UCSD-AML1 (cell line): ENCODE data around the gene APBB2.
"Not testable (repeated sequence)": the region's sequence is repeated elsewhere in the genome, so short reads cannot be mapped to it uniquely, and the experiment has no call there.

Experiments
- DNase-seq: peaks from one replicate; lab custom pipeline; 2025; ENCODE audit not compliant: unreplicated experiment; lab: John Stamatoyannopoulos, UW

APBB2 gene

DNA sequence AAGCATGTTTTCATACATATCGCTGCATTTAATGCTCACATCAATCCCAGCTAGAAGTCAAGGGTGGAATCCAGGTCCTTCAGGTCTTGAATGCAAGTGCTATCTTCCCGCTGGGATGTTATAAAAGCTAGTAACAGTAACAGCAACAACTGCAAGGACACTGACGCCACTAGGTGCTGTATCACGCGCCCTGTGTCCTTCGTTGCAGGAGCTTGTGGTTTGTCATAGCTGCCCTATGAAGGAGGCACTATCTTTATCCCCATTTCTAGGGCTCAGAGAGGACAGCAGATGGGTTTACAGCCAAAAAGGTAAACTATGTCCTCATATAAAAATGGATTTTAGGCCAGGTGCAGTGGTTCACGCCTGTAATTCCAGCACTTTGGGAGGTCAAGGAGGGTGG lies 261.7 kb downstream of the APBB2 start:
- DNase-seq: no peak

DNA sequence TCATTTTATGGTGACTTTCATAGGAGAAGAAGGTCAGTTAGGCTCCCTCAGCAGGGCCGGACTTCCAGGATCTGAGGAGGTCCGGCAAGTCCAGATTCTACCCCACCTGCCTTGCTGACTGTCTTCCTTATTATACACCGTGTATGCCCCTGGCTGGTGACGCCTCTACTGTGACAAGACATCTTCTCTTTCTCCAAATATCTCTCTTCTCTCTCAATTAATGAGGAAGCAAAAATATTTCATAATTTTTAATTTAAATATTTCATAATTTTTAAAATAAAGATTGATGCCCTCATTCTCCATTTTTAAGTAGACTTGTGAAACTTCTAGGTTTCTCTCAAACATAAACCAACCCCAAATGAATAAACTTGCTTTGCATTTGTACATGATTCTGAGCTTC lies 262.1 kb downstream of the APBB2 start:
- no peak for DNase-seq

DNA sequence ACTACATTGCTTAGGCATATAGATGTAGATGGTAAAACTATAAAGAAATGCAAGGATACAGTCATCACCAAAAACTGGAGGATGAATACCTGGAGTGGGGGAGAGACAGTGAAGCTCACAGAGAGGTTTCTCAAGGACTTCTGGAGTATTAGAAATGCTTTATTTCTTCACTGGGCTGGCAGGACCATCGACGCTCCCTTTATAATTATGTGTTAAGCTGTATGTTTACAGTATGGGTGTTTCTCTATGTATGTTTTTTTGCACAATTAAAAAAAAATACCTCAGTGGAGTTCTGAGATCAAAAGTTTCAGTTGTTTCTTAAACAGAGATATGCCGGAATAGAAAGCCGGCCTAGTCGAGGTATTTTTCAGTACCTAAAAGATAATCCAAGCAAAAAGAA lies 263.3 kb downstream of the APBB2 start:
- DNase-seq: no peak

DNA sequence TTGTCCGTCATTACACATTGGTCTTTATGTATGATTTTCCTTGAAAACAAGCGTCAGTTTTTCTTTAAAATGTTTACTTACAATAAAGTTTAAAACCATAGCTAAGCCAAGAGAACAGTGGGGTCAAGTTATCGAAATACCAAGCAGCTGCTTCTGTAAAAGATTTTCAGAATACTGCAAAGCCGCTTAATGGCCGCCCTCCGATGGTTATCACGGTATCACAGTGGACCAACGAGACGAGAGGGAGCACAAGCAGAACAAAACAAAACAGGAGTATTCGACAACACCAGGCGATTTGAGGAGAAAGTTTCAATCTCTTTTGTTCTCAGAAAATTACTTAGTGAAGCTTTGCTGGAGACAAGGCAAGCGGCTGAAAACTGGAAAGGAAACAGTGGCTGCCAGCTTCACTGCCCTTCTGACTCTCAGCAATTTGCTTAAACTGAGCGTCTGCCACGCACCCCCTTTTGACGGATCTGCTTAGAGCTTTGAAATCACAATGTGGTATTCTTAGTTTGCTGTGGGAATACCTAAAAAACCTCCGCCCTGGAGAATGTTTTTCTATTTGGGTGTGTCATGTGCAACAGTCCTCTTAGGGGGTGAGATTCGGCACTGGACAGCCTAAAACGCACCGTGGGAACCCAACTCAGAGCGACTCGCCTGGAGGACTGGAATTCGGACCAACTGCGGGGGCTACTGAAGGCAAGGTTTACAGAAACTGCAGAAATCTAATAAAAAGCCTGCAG lies 264.8 kb downstream of the APBB2 start:
- DNase-seq: no peak

DNA sequence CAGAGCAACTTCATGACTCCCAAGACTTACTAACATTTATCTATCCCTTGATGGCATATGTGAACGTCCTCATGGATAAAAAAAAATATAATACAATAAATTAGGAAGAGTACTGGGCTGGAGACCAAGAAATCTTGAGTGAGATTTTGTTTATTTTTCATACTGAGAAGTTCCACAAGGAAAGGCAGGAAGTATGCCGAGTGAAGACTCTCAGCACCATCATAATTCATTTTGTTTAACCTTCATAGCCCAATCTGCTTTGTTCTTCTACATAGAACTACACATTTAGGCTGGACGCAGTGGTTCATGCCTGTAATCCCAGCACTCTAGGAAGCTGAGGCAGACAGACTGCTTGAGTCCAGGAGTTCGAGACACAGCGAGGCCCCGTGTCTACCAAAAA lies 266.3 kb downstream of the APBB2 start:
- no peak for DNase-seq

DNA sequence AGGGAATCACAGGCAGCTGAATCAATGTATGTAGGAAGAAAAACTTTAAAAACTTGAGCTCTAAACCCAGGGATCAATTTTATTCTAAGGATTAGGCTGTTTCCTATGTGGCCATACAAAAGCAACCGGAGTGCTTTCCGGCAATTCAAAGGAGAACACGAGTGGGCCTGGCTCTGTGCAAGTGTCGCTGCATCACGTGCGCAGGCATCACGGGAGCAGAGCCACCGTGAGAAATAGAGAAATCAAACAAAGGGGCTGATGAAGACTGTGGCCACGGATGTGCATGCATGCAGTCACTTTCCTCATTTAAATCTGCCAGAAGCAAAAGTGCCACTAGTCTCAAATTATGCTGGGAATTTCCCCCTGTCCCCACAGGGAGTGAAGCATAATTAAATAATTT lies 267.7 kb downstream of the APBB2 start:
- DNase-seq: no peak

DNA sequence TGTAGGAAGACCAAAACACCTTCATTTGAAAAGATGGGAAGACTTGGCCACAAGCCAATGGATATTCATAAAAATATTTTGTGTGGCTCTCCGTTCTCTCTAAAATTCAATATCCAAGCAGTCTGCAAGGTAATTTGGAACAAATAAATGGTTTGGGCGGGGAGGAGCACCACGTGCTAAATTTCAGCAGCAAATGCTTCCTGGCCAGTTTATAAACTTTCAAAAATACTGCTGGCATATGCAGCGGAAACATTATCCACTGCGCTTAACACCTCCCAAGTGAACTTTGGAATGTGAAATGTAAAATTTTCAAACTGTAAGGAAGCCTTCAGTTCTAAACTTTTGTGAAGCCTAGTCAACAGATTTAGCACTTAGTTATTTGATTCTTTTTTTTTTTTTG lies 273.6 kb downstream of the APBB2 start:
- no peak for DNase-seq

DNA sequence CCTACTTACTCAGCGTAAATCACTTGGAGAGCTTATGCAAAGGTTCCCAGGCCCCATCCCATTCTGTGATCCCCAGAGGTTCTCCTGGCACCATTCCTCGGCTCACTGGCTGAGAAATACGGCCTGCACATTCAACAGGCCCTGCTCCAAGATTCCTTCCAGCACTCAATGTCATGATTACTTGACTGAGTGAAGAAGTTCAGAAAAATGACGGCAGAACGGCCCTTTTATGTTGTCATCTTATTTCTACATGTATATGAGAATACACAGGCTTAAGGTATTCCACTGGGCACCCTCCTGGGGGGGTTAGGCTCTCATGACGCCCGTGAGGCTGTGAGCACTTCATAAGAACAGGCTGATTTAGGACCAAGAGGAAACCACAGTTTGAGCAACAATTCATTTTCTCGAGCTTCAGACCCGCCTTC lies 274.0 kb downstream of the APBB2 start:
- DNase-seq: no peak

DNA sequence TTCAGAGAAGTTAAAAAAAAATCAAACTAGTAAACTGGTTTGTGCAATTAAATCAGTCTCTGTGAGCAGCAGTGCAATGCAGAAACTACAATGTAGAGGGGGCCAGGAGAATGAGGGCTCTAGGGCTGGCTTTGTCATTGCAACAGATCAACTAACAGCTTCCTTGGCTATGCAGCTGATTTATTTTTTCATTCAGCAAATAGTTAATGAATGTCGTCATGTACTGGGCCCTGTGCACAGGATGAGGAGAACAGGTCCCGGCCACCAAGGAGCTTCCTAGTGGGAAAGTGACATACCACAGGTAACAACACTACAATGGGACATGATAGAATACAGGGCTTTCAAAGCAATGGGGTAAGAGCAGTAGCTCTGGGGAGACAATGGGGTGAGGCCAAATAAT lies 274.5 kb downstream of the APBB2 start:
- DNase-seq: no peak

DNA sequence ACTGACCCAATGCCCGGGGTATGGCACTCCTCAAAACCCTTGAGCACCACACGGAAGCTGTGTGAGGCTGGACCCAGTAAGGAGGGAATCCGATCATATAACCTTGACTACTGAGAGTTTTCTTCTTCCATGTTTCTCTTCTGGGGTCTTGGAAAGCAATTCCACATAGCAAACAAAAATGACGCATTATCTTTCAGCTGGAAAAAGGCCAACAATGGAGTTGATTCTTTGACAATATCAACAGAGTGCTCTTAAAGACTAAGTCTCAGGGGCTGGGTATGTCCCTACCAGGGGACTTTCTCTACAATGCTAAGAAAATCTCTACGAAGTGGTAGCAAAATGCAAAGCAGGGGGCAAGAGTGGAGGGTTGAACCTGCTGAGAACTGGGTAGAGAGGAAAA lies 276.0 kb downstream of the APBB2 start:
- no peak for DNase-seq

DNA sequence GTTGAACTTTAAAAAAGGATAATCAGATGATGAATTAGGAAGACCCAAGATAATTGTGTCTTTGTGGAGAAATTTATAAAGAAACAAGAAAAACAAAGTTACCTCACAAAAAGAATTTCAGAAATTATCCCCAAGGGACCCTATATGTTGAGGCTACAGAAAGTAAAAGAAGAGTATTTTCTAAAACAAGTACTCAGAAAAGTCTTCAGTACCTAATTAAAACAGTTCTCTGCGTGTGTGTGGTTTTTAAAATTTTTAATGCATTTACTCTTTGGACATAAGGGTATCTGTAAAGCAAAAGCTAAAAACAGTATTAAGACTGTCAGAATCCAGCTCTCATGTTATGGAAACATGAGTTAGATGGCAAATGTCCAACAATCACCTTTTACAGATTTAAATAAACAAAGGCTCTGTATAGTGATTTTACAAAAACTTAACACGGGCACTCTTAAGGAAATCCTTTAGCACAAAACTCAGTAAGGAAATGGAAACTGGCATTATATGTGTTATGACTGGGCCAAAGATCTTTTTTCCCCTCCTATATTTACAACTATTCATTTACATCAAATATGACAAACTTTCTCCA lies 277.1 kb downstream of the APBB2 start:
- no peak for DNase-seq

DNA sequence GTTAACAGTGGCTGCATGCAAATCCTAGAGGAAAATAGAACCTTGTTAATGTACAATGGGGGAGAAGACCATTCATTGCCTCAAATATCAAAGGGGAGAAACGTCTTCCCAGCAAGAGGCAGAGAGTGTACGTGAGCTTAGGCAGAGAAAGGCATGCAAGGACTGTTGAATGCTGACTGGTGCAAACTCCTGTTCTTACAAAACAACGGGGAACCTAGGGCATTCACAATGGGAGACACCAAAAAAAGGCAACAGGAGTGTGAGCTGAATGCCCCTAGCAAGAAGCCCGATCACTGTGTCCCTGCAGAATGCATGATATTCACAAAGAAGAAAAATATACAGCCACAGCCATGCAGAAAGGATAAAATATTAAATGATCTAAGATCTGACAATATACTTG lies 279.7 kb downstream of the APBB2 start:
- DNase-seq: no peak

DNA sequence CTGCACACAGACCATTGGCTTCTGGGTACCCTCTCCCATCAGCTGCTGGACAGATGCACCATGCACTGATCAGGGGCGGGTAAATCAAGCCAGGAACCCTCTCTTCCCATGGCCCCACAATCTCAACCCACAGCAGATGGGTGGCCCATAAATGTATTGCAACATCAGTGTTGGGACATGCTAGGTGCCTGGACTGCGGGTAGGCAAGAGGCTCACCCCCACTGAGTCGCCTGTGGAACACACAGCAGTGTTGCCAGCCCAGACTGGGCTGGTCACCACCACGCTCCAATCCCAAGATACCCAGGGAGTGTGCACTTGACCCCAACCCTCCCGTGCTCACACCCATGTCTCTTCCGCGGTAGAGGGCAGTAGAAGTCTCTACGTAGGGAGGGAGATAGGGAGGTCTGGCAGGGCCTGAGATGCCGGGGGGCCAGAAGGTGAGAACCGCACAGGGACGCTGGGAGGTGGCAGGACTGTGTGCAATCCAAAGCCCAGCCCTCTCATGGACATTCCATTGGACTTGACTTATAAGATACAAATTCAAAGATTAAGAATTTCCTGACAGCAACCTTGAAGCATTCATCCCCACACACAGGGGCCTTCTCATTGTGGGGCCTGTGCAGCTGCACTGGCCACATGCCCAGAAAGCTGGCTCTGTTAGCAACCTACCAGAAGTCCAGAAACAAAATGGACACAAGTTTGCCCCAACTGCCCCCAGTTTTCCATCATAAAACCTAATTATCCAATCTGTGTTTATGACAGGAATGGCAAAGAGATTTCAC lies 280.9 kb downstream of the APBB2 start:
- no peak for DNase-seq

DNA sequence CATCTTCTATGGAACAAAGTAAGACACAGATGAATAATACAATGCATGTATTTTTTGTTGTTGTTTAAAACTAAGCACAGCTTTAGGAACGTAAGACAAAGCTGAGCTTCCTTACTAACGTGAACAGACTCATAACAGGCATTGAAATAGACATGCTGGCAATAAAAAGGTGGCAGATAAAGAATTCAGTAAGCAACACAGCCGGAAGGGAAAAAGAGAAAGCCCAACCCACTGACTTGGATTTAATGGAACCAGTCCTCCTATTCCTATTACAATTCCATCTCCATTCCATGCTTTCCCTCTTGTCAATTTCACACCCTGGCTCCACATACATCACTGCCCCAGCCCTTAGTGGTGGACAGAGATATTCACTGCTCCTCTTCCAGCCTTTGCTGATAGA lies 282.5 kb downstream of the APBB2 start:
- no peak for DNase-seq

DNA sequence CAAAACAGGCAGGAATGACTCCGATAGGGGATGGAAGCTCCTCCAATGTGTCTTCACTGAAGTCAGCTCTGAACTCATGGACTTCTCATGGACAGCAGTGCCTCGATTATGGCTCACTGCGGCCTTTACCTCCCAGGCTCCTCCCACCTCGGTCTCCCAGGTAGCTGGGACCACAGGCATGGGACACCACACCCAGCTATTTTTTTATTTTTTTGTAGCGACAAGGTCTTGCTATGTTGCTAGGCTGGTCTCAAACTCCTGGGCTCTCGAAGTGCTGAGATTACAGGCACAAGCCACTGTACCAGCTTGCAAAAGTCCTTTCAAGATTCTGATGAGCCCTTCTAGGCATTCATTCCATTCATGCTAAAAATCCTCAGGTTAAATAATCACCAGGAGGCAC lies 283.1 kb downstream of the APBB2 start:
- DNase-seq: no peak

DNA sequence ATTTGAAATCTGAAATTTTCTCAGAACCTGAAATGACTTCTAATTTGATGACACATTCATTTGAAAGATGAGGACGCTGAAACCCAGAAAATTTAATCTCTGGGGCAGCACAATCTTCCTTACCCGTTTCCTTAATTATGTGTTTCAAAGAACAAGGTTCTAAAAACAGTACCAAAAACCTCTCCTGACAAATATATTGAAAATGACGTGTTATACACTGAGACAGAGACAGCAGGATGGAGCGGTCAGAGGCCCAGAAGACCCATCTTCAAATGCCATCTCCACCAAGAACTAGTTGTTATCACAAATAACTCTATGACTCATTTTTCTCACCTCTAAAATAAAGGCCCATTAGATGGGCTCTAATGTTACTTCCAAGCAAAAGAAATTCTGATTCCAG lies 287.3 kb downstream of the APBB2 start:
- DNase-seq: no peak

DNA sequence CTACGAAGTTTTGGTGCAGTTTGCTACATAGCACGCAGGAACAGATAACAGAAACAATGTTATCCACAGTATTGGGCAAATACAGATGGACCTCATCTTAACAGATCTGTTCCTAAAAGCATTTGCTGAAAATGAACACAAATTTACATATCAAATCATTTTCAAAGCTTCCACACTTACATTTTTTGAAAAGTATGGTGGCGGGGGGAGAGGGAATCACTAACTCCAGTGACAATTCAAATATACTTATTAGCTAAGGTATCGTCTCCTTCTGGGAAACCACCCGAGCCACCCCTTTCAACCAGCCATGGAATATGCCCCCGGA lies 289.6 kb downstream of the APBB2 start:
- DNase-seq: no peak

DNA sequence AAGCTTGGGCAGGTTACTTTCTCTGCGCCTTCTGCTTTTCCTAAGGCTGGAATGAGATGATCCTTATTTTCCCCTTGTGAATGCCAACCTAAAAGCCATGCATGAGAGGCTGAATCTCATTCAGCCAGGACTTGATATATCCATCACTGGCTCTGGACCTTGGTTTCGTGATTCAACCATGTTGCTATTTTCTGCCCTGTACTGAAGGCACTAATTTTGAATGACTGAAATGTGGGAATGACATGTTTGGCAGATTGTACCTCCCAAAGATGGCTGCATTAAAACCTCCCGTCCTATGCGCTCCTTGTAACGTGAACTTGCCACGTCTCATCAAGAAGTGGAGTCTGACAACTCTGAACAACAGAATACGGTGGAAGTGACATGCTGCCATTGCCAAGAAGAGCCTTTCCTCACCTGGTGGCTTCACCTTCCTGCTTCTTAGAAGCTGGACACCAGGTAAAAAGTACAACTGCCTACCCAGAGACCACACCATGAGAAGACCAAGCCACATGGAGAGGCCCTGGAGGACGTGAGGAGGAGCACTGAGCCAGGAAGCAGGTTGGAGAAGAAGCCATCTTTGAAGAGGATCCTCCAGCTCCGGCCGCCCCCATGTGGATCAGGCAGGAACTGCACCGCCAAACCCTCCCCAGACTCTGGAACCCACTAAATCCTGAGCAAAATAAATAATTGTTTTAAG lies 290.1 kb downstream of the APBB2 start:
- peak; percentile 74 for DNase-seq

DNA sequence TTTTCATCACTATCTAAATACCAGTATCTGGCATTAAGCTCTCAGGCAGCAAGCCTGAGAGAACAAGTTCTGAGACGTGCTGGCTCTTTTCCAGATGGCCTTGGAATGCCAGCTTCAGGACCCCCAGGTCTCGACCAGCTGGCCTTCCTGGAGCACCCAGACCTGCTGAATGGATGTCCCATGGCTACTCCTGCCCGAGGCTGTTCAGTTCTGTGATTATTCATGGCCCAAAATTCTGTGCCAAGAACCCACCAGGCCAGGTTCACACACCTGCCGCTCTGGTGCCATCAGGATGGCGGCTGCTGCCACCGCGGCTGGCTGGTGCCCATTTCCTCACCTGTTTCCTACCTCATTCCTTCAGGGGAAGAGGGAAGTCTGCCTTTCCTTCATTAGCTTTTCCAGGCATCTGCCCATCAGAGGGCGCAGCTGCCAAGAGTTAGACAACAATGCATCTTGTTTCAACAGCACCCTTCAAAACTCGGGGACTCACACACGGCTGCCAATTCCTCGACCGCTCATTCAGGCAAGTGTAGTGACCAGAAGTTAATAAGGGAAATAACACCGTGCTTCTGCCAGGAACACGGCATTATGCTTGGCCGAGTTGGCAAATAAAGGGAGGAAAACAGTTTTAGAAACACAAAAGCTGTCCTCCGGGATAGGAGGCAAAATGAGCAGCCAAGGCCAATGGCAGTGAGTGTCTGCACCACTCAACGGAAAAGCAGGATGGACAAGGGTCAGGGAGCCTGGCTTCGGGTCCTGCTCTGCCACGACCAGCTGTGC lies 290.8 kb downstream of the APBB2 start:
- DNase-seq: no peak

DNA sequence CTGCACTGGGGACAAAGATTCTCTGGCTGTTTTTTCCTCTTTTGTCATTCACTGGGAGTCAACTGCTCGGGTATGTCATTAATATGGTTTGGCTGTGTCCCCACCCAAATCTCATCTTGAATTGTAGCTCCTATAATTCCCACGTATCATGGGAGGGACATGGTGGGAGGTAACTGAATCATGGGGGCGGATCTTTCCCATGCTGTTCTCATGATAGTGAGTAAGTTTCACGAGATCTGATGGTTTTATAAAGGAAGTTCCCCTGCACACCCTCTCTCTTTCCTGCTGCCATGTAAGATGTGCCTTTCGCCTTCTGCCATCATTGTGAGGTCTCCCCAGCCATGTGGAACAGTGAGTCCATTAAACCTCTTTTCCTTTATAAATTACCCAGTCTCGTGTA lies 294.4 kb downstream of the APBB2 start:
- DNase-seq: not testable (repeated sequence)

DNA sequence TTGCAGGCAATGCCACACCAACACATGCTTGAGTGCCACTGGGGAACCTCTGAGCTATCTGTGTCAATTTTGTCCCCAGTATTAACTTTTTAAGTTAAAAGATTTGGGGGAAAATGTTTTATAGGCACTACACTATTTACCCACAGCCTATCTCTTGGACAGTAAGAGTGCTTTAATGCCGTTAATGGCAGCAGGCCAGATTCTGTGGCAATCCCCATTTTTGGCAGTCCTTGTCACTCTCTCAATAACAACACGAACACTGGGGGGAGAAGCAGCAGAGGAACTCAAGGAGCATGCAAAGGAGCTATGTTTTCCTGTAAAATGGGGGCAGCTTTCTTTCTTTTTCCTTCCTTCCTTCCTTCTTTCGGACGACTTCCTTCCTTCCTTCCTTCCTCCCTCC lies 296.0 kb downstream of the APBB2 start:
- no peak for DNase-seq
